HCT116 (cell line): ENCODE measurements around the gene ADIRF. TPM values are rescaled to one million over a fixed set of nuclear protein-coding genes. Genes with fewer than 3 reads are reported as not detected.
"Not testable (repeated sequence)": the region's sequence is repeated elsewhere in the genome, so short reads cannot be mapped to it uniquely, and the experiment has no call there.

ENCODE experiments used
- ATAC-seq: fragments of 200-7000 bp; cut with Tn5 transposase; 2 replicates; pipeline ENCODE4 v1.9.1; 2020; ENCODE audit warnings: mild to moderate bottlenecking, moderate library complexity
- BruUV-seq: library from RNA; stranded (reverse); fragments of 400-500 nt; replicated peaks from 2 replicates; lab custom pipeline; 2021; lab: Mats Ljungman, UMichigan
- CTCF ChIA-PET: fragments of 300-600 bp; sonication (Branson Sonifier 250); formaldehyde crosslinking; loops from one replicate; lab custom pipeline; 2021; ENCODE audit warnings: antibody characterized with exemption; lab: Charles Lee
- POLR2A ChIA-PET: fragments of 300-600, 350-600 bp; sonication (Branson Sonifier 250); formaldehyde crosslinking; loops from one replicate; lab custom pipeline; 2021; ENCODE audit warnings: antibody characterized with exemption; lab: Charles Lee
- RAD21 ChIA-PET, 2 experiments: fragments of 300-600 bp; sonication (Branson Sonifier 250); formaldehyde crosslinking; loops; one replicate each; lab custom pipeline; 2023; ENCODE audit warnings: low total read pairs in 2 of 2; ENCODE audit not compliant: uncharacterized antibody in 2 of 2, unreplicated experiment in 2 of 2, low non-redundant PET in 1 of 2; lab: Charles Lee
- DNase-seq: peaks from one replicate; pipeline ENCODE4 v3.0.0-alpha.2; 2010; ENCODE audit warnings: low read depth, low spot score
- H2AFZ ChIP-seq: fragments of 200-600 bp; shearing (Covaris generic), sonication (generic); 2 replicates; pipeline ENCODE4 v1.6.1; 2017; ENCODE audit warnings: low read depth, mixed run types, mixed read lengths, antibody characterized with exemption, low read length; ENCODE audit not compliant: poor library complexity, severe bottlenecking
- H3K27ac ChIP-seq: 2 replicates; pipeline ENCODE4 v1.5.1; 2012; ENCODE audit warnings: low read depth, low read length
- H3K27me3 ChIP-seq: fragments of 200-600 bp; sonication (generic); 2 replicates; pipeline ENCODE4 v1.6.1; 2016; ENCODE audit warnings: mixed run types, low read length, mixed read lengths; ENCODE audit not compliant: insufficient read depth
- H3K36me3 ChIP-seq, 2 experiments: fragments of 200-500 bp in 1 of 2; fragments of 200-600 bp in 1 of 2; sonication (Bioruptor generic) in 1 of 2; sonication (generic) in 1 of 2; 2 replicates each; pipeline versions ENCODE4 v1.5.1 to v1.6.1; 2014 to 2016; ENCODE audit warnings: low read length in 2 of 2, inconsistent platforms in 1 of 2, mixed read lengths in 1 of 2, mixed run types in 1 of 2; ENCODE audit not compliant: insufficient read depth in 2 of 2, control insufficient read depth in 1 of 2
- H3K4me1 ChIP-seq, 2 experiments: fragments of 200-600 bp in 1 of 2; sonication (generic) in 1 of 2; 2 replicates each; pipeline versions ENCODE4 v1.5.1 to v1.6.1; 2012 to 2017; ENCODE audit warnings: low read length in 2 of 2, inconsistent platforms in 1 of 2, mild to moderate bottlenecking in 1 of 2, mixed read lengths in 1 of 2, mixed run types in 1 of 2, moderate library complexity in 1 of 2; ENCODE audit not compliant: insufficient read depth in 2 of 2, control insufficient read depth in 1 of 2
- H3K4me2 ChIP-seq: fragments of 200-600 bp; sonication (generic); 2 replicates; pipeline ENCODE4 v1.6.1; 2017; ENCODE audit warnings: mixed run types, low read length, mixed read lengths
- H3K4me3 ChIP-seq, 2 experiments: fragments of 200-600 bp in 1 of 2; sonication (generic) in 1 of 2; replicated peaks in 1 of 2; 2 replicates each; pipeline ENCODE4 v1.5.1; 2011 to 2016; ENCODE audit warnings: low read length in 2 of 2, control low read depth in 1 of 2, low read depth in 1 of 2, mild to moderate bottlenecking in 1 of 2, mixed read lengths in 1 of 2, mixed run types in 1 of 2
- H3K79me2 ChIP-seq: fragments of 200-600 bp; sonication (generic); 2 replicates; pipeline ENCODE4 v1.6.1; 2017; ENCODE audit warnings: mild to moderate bottlenecking, mixed run types, low read length, moderate library complexity, mixed read lengths; ENCODE audit not compliant: insufficient read depth
- H3K9ac ChIP-seq: fragments of 200-600 bp; sonication (generic); 2 replicates; pipeline ENCODE4 v1.6.1; 2016; ENCODE audit warnings: low read length, mixed read lengths
- H3K9me2 ChIP-seq: fragments of 200-600 bp; sonication (generic), shearing (Covaris generic); 2 replicates; pipeline ENCODE4 v1.6.1; 2017; ENCODE audit warnings: mixed run types, mild to moderate bottlenecking, moderate library complexity; ENCODE audit not compliant: insufficient read depth
- H3K9me3 ChIP-seq, 2 experiments: fragments of 200-500 bp in 1 of 2; fragments of 200-600 bp in 1 of 2; sonication (Bioruptor generic) in 1 of 2; sonication (generic) in 1 of 2; 2 replicates each; pipeline ENCODE4 v1.6.1; 2014 to 2017; ENCODE audit warnings: low read length in 2 of 2, mixed read lengths in 2 of 2, inconsistent platforms in 1 of 2, low read depth in 1 of 2, mild to moderate bottlenecking in 1 of 2, mixed run types in 1 of 2, moderate library complexity in 1 of 2; ENCODE audit not compliant: control insufficient read depth in 1 of 2, insufficient read depth in 1 of 2
- H4K20me1 ChIP-seq: fragments of 200-600 bp; sonication (generic), shearing (Covaris generic); 2 replicates; pipeline ENCODE4 v1.6.1; 2017; ENCODE audit warnings: mixed run types, mild to moderate bottlenecking, moderate library complexity; ENCODE audit not compliant: insufficient read depth
- CBX3 ChIP-seq: IDR thresholded peaks from 2 replicates; pipeline ENCODE4 v1.6.1; 2012; ENCODE audit warnings: low read depth
- CEBPB ChIP-seq: IDR thresholded peaks from 2 replicates; pipeline ENCODE4 v1.6.1; 2012; ENCODE audit warnings: low read depth
- EGR1 ChIP-seq: IDR thresholded peaks from 2 replicates; pipeline ENCODE4 v1.6.1; 2012; ENCODE audit warnings: low read depth
- ELF1 ChIP-seq: IDR thresholded peaks from 2 replicates; pipeline ENCODE4 v1.6.1; 2012; ENCODE audit warnings: low read depth, borderline replicate concordance
- EZH2 ChIP-seq: fragments of 200-600 bp; sonication (generic); IDR thresholded peaks from 2 replicates; pipeline ENCODE4 v1.6.1; 2017; ENCODE audit warnings: antibody characterized with exemption, mixed run types
- FOSL1 ChIP-seq: IDR thresholded peaks from 2 replicates; pipeline ENCODE4 v1.6.1; 2012; ENCODE audit warnings: low read depth
- JUND ChIP-seq: IDR thresholded peaks from 2 replicates; pipeline ENCODE4 v1.6.1; 2012
- POLR2AphosphoS5 ChIP-seq: IDR thresholded peaks from 2 replicates; pipeline ENCODE4 v1.6.1; 2011; ENCODE audit warnings: mild to moderate bottlenecking, low read depth, low read length, moderate library complexity
- RAD21 ChIP-seq: IDR thresholded peaks from 2 replicates; pipeline ENCODE4 v1.6.1; 2012; ENCODE audit warnings: low read depth, mild to moderate bottlenecking
- SIN3A ChIP-seq: IDR thresholded peaks from 2 replicates; pipeline ENCODE4 v1.6.1; 2012; ENCODE audit warnings: low read depth
- SP1 ChIP-seq: IDR thresholded peaks from 2 replicates; pipeline ENCODE4 v1.6.1; 2012; ENCODE audit warnings: low read depth
- SRF ChIP-seq: IDR thresholded peaks from 2 replicates; pipeline ENCODE4 v1.6.1; 2012; ENCODE audit warnings: low read depth
- TCF7L2 ChIP-seq: IDR thresholded peaks from 2 replicates; pipeline ENCODE4 v1.7.0; 2011; ENCODE audit warnings: borderline replicate concordance, inconsistent platforms; ENCODE audit not compliant: insufficient read depth, insufficient read length; ENCODE audit errors: extremely low read depth
- ZNF274 ChIP-seq: fragments of 200-500 bp; sonication (Bioruptor generic); IDR thresholded peaks from 2 replicates; pipeline ENCODE4 v1.6.1; 2014; ENCODE audit warnings: mild to moderate bottlenecking, low read depth, low read length, inconsistent platforms
- intact Hi-C: fragments of 100-400 bp; cut with micrococcal nuclease; formaldehyde crosslinking; loops from 2 replicates; pipeline ENCODE4 v1.10.0; 2022
- total RNA-seq: library from RNA; stranded (reverse); gene quantifications from one replicate; pipeline ENCODE4 v1.2.1, GENCODE V29; 2021; ENCODE audit not compliant: unreplicated experiment
- TF ChIP-seq, protein P1 (sequence below): IDR thresholded peaks from 2 replicates; pipeline ENCODE4 v1.6.1; 2012
- TF ChIP-seq, protein P2 (sequence below), 3 experiments: fragments of 200-600 bp in 1 of 3; sonication (generic) in 1 of 3; IDR thresholded peaks in 2 of 3; conservative IDR thresholded peaks in 1 of 3; 2 replicates each; pipeline ENCODE4 v1.5.1; 2012 to 2017; ENCODE audit warnings: low read depth in 2 of 3, low read length in 2 of 3, antibody characterized with exemption in 1 of 3, borderline replicate concordance in 1 of 3, control low read depth in 1 of 3, mild to moderate bottlenecking in 1 of 3, mixed read lengths in 1 of 3, mixed run types in 1 of 3, moderate library complexity in 1 of 3; ENCODE audit not compliant: insufficient read depth in 1 of 3
- TF ChIP-seq, protein P3 (sequence below): IDR thresholded peaks from 2 replicates; pipeline ENCODE4 v1.6.1; 2012
- TF ChIP-seq, protein P4 (sequence below): IDR thresholded peaks from 2 replicates; pipeline ENCODE4 v1.6.1; 2011; ENCODE audit warnings: mild to moderate bottlenecking, low read length, moderate library complexity; ENCODE audit not compliant: insufficient replicate concordance; ENCODE audit errors: extremely low read depth

The ADIRF gene
- total RNA-seq, 1 experiment from 2014 or later = 448 TPM

DNA sequence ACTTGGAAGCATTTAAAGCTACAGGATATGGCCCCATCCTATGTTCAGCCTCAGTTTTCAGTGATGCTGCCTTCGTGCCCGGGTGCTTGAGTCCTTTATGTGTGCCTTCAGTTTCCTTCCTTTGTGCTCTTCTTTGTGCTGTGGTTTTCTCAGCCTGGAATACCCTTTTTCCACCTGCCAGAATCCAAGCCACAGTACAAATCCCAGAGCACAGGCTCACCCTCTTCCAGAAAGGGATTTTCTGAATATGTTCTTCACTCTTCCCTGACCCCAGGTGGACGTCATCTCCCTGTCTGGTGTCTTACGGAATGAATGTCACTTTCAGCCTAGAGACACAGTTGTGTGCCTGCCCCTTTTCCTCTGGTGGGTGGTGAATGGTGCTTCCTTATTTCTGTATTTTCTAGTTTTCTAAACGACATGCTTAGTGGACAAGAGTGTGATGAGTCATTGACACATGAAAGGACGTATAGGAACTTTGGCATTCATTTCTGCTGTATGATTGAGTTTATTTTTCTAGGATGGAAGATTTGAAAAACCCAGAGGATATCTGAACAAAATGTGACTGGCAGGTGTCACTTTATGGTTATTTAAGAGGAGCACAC is 31.6 kb downstream of the ADIRF start:
- CTCF ChIA-PET, POLR2A ChIA-PET, intact Hi-C loops: not testable (repeated sequence)

DNA sequence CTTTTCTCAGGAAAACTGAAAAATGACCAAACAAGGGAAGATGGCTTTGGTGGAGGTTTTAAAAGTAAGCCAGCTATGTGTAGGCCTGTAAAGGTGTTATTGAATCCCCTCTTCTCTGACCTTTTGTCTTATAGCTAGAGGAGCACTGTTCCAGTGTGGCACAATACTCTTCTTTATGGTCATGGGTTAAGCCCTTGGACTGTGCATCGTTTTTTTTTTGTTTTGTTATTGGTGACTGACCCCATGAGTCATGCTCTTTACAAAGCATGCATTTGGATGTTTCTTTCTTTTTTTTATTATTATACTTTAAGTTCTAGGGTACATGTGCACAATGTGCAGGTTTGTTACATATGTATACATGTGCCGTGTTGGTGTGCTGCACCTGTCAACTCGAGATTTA is 32.2 kb downstream of the ADIRF start:
- H3K27ac ChIP-seq = no peak overlapping the region
- H3K27me3 ChIP-seq = no peaks in the 10 kb centered on the region
- H2AFZ ChIP-seq = no peak overlapping the region
- BruUV-seq = no TSS peak
- H3K9ac ChIP-seq = no peak overlapping the region
- H3K4me2 ChIP-seq = no peak overlapping the region
- POLR2A ChIA-PET = no interaction called here
- no peaks in the 10 kb centered on the region; a peak in 1 of 4 replicates for H3K4me1 ChIP-seq
- no peaks in the 10 kb centered on the region for H3K9me2 ChIP-seq
- H3K79me2 ChIP-seq = no peaks in the 10 kb centered on the region
- no peak for DNase-seq
- CTCF ChIA-PET = no interaction called here
- no peak for ATAC-seq
- intact Hi-C loops = no loop called here
- no peaks in the 10 kb centered on the region for H3K36me3 ChIP-seq
- RAD21 ChIA-PET = no interaction called here
- no peaks in the 10 kb centered on the region for H4K20me1 ChIP-seq
- no peaks in the 10 kb centered on the region for H3K9me3 ChIP-seq
- H3K4me3 ChIP-seq = no peak overlapping the region
- no peak for TF ChIP-seq SIN3A
- no peak for TF ChIP-seq FOSL1
- TF ChIP-seq, protein P1, sequence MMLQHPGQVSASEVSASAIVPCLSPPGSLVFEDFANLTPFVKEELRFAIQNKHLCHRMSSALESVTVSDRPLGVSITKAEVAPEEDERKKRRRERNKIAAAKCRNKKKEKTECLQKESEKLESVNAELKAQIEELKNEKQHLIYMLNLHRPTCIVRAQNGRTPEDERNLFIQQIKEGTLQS = no peak
- TF ChIP-seq TCF7L2 = no peak
- TF ChIP-seq SP1 = no peak
- no peak for TF ChIP-seq ZNF274
- TF ChIP-seq CEBPB = no peak
- TF ChIP-seq ELF1 = no peak
- TF ChIP-seq EGR1 = no peak
- TF ChIP-seq SRF = no peak
- TF ChIP-seq, protein P2, sequence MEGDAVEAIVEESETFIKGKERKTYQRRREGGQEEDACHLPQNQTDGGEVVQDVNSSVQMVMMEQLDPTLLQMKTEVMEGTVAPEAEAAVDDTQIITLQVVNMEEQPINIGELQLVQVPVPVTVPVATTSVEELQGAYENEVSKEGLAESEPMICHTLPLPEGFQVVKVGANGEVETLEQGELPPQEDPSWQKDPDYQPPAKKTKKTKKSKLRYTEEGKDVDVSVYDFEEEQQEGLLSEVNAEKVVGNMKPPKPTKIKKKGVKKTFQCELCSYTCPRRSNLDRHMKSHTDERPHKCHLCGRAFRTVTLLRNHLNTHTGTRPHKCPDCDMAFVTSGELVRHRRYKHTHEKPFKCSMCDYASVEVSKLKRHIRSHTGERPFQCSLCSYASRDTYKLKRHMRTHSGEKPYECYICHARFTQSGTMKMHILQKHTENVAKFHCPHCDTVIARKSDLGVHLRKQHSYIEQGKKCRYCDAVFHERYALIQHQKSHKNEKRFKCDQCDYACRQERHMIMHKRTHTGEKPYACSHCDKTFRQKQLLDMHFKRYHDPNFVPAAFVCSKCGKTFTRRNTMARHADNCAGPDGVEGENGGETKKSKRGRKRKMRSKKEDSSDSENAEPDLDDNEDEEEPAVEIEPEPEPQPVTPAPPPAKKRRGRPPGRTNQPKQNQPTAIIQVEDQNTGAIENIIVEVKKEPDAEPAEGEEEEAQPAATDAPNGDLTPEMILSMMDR (IDR thresholded peaks at IDR 0.05 in 2 of 3, conservative IDR thresholded peaks at IDR 0.05 in 1 of 3; ENCODE audit: borderline replicate concordance in 1 of 3, insufficient read depth in 1 of 3, low read depth in 2 of 3, low read length in 2 of 3) = no peak
- no peak for TF ChIP-seq RAD21
- no peak for TF ChIP-seq JUND
- no peak for TF ChIP-seq CBX3
- TF ChIP-seq, protein P3, sequence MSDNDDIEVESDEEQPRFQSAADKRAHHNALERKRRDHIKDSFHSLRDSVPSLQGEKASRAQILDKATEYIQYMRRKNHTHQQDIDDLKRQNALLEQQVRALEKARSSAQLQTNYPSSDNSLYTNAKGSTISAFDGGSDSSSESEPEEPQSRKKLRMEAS = no peak
- TF ChIP-seq POLR2AphosphoS5 = no peak
- TF ChIP-seq, protein P4, sequence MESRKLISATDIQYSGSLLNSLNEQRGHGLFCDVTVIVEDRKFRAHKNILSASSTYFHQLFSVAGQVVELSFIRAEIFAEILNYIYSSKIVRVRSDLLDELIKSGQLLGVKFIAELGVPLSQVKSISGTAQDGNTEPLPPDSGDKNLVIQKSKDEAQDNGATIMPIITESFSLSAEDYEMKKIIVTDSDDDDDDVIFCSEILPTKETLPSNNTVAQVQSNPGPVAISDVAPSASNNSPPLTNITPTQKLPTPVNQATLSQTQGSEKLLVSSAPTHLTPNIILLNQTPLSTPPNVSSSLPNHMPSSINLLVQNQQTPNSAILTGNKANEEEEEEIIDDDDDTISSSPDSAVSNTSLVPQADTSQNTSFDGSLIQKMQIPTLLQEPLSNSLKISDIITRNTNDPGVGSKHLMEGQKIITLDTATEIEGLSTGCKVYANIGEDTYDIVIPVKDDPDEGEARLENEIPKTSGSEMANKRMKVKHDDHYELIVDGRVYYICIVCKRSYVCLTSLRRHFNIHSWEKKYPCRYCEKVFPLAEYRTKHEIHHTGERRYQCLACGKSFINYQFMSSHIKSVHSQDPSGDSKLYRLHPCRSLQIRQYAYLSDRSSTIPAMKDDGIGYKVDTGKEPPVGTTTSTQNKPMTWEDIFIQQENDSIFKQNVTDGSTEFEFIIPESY = no peak
- TF ChIP-seq EZH2 = no peak

More for the DNA sequence above, 31.6 kb downstream of the ADIRF start:
- H3K9me3 ChIP-seq, H2AFZ ChIP-seq, H3K4me1 ChIP-seq, DNase-seq, RAD21 ChIA-PET, H4K20me1 ChIP-seq, H3K36me3 ChIP-seq, ATAC-seq, H3K4me3 ChIP-seq, H3K9ac ChIP-seq, H3K27me3 ChIP-seq, H3K9me2 ChIP-seq, H3K79me2 ChIP-seq, H3K27ac ChIP-seq, BruUV-seq, H3K4me2 ChIP-seq: not testable (repeated sequence)
